HG03095 (cell line): ENCODE data around the gene CORT.
A peak's percentile ranks its signal among the peaks of the same experiment; 100 is the strongest.
"Not testable (repeated sequence)": the region's sequence is repeated elsewhere in the genome, so short reads cannot be mapped to it uniquely, and the experiment has no call there.

Source experiments
- ATAC-seq: cut with Tn5 transposase; IDR thresholded peaks from one replicate; pipeline ENCODE4 v1.9.1; 2021; ENCODE audit warnings: moderate library complexity; ENCODE audit not compliant: unreplicated experiment

CORT gene, protein sequence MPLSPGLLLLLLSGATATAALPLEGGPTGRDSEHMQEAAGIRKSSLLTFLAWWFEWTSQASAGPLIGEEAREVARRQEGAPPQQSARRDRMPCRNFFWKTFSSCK

GRCh38 chr1:10449751-10450150 lies at the start of gene CORT:
TSS of gene CORT (plus strand) at chr1:10450031. CDS start at chr1:10450224, 193 bp downstream.
- no peak for ATAC-seq

GRCh38 chr1:10401281-10401680 lies 48.5 kb upstream of the CORT start:
- ATAC-seq = no peak

DNA sequence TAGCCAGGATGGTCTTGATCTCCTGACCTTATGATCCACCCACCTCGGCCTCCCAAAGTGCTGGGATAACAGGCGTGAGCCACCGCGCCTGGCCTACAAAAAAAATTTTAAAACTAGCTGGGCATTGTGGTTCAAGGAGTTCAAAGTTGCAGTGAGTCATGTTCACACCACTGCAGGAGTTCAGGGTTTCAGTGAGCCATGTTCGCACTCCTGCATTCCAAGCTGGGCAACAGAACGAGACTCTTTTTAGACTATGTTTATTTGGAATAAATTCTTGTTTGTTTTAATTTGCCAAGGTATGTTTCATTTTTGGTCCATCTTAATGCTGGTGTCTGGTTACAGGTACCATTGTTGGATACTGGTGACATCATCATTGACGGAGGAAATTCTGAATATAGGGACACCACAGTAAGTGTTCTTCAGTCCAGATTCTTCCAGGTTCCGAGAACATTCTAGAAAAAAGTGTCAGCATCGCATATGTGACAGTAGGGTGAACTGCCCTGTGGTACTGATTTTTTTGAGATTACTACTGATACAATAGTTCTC lies 47.0 kb upstream of the CORT start:
- no peak for ATAC-seq

DNA sequence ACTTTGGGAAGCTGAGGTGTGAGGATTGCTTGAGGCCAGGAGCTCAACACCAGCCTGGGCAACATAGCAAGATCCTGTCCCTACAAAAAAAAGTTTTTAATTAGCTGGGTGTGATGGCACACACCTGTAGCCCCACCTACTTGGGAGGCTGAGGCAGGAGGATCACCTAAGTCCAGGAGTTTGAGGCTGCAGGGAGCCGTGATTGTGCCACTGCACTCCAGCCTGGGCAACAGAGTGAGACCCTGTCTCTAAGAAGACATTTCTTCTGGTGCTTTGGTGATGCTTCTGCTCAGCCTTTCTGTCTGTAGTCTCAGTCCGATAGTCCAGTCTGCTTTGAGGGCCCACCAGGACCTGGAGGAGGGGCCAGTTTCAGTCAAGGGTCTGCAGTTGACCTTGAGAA lies 42.6 kb upstream of the CORT start:
- ATAC-seq = no peak

DNA sequence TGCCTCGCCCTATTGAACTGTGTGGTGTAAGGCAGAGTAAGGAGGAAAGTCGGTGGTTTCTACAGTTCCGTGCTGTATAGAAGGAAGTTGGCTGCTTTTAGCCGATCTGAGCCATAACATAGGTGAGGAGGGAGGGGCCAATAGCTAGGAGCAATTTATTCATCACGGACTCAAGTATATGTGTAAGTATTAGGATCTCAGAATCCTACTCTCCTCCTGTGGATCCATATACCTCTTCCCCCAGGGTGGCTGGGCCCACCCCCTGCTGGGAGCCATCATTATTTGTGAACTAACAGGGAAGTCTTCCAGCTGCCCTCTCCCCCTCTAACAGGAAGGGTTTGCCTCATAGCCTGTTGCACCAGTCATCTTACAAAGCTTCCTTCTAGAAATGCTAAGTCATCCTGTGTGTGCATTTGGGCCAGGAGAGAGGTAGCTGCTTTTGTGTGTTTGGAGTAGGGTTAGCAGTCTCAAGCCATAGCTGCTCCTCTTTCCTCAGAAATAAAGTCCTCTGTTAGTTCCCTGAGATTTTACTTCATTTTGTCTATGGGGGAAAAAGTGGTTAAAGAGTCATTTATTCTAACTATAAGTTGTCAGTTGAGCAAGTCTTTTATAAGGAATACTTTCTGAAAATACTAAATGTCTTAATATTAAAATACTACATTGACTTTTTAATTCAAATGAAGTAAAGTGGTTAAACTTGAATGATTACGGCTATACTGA lies 34.5 kb upstream of the CORT start:
- no peak for ATAC-seq

- not testable (repeated sequence) for ATAC-seq
Measured at GRCh38 chr1:10415967-10416366, 33.9 kb upstream of the CORT start.

GRCh38 chr1:10418741-10419140 lies 31.1 kb upstream of the CORT start:
- ATAC-seq = not testable (repeated sequence)

DNA sequence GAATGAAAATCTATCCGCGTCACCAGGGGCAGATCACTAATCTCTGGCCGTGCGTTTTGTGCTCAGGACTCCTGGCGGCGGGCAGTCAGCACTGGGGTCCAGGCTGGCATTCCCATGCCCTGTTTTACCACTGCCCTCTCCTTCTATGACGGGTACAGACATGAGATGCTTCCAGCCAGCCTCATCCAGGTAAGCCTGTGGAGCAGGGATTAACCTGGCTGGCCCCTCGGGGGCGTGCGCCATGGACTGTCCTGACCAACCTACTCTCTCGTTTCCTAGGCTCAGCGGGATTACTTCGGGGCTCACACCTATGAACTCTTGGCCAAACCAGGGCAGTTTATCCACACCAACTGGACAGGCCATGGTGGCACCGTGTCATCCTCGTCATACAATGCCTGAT lies 30.5 kb upstream of the CORT start:
- no peak for ATAC-seq

GRCh38 chr1:10421637-10422036 lies 28.2 kb upstream of the CORT start:
- no peak for ATAC-seq

DNA sequence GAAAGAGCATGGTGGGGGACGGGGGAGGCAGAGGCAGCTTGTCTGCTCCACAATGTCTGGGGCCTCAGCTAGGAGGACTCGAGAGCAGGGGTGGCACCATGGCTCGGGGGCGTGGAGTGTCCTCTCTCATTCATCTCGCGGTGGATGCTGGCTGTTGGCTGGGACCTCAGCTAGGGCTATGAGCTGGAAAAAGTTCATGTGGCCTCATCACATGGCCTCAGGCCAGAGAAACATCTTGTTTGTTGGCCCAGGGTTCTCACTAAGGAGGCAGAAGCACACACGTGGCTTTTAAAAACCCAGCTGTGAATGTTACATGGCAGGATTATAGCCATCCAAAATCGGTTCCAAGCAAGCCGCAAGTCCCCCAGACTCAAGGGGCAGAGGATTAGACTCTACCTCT lies 25.8 kb upstream of the CORT start:
- no peak for ATAC-seq

- ATAC-seq = no peak
Measured at GRCh38 chr1:10424651-10425050, 25.2 kb upstream of the CORT start.

DNA sequence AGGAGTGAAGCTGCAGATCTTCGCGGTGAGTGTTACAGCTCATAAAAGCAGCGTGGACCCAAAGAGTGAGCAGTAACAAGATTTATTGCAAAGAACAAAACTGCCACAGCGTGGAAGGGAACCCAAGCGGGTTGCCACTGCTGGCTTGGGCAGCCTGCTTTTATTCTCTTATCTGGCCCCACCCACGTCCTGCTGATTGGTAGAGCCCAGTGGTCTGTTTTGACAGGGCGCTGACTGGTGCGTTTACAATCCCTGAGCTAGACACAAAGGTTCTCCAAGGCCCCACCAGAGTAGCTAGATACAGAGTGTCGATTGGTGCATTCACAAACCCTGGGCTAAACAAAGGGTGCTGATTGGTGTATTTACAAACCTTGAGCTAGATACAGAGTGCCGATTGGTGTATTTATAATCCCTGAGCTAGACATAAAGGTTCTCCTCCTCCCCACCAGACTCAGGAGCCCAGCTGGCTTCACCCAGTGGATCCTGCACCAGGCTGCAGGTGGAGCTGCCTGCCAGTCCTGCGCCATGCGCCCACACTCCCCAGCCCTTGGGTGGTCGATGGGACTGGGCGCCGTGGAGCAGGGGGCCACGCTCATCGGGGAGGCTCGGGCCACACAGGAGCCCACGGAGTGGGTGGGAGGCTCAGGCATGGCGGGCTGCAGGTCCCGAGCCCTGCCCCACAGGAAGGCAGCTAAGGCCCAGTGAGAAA lies 23.9 kb upstream of the CORT start:
- ATAC-seq = not testable (repeated sequence)

- not testable (repeated sequence) for ATAC-seq
Measured at GRCh38 chr1:10426535-10426848, 23.3 kb upstream of the CORT start.

DNA sequence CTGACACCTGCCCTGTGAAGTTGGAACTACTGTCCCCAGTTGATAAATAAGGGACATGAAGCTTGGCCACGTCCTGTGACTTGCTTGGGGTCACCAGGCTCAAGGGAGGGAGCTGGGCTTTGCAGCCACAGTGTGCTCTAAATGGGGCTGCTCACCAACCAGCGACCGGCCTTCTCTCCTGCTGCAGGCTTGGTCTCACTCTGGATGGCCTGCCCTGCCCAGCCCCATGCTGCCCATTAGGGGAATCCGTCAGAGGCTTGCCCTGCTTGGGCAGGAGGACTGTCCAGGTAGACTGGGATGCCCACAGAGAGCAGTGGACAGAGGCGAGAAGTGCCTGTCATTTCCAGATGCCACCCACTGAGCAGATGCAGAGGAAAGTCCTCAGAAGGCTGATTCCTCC lies 20.8 kb upstream of the CORT start:
- no peak for ATAC-seq

- no peak for ATAC-seq
Measured at GRCh38 chr1:10429868-10430215, 20.0 kb upstream of the CORT start.

- ATAC-seq = peak; percentile 65
Measured at GRCh38 chr1:10430216-10431069, 19.4 kb upstream of the CORT start, which contains the start of gene CENPS. TSS of gene CENPS (plus strand) at chr1:10430433. CDS start at chr1:10430518, 85 bp downstream.

DNA sequence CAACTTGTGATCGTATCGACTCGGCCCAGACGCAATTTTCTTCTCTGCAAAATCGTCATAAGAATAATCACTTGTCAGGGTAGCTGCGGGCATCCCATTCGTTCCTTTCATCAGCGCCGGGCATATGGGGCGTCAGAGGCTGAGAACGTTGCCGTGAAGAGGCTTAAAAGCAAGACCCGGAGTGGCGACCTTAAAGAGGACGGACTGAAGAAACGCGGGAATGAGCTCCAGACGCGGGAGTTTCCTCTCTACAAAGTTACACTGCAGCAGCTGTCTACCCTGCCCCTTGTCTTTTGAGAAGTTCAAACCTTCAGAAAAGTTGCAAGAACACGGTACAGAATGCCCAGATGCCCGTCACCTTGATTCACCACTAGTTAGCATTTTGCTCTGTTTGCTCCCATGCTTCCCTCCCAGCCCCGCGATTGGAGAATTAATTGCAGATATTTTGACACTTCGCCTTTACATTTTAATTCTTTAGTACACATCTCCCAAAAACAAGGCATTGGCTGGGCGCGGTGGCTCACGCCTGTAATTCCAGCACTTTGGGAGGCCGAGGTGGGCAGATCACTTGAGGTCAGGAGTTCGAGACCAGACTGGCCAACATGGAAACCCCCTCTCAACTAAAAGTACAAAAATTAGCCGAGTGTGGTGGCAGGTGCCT lies 18.6 kb upstream of the CORT start:
- no peak for ATAC-seq

GRCh38 chr1:10432910-10433700 lies 16.7 kb upstream of the CORT start:
- ATAC-seq = no peak

DNA sequence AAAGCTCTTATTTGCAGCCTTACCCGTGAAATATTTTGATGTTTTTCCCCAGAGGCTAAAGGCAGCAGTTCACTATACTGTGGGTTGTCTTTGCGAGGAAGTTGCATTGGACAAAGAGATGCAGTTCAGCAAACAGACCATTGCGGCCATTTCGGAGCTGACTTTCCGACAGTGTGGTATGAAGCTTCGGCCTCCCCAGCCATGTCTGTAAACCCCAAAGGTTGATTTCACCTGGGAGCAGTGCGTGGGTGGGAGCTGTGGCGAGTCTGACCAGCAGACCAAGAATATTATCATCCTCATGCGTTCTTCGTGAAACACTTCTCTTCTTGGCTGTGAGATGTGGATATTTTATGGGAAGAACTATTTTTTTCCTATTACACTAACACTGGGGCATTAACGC lies 16.0 kb upstream of the CORT start:
- no peak for ATAC-seq

- no peak for ATAC-seq
Measured at GRCh38 chr1:10434590-10434989, 15.2 kb upstream of the CORT start.
